Chondrocyte (in vitro differentiated cells): ENCODE results near the gene XXYLT1. TPM values are rescaled to one million over a fixed set of nuclear protein-coding genes. Genes with fewer than 3 reads are reported as not detected.

Source experiments
- DNase-seq: peaks from one replicate; pipeline ENCODE4 v3.0.0; 2021; ENCODE audit warnings: mixed read lengths, low spot score
- H3K27ac Mint-ChIP-seq: one replicate; pipeline ENCODE4 v1.8.0; 2021; ENCODE audit warnings: mild to moderate bottlenecking, moderate library complexity, mixed read lengths; ENCODE audit not compliant: unreplicated experiment
- H3K27me3 Mint-ChIP-seq: 2 replicates; pipeline ENCODE4 v1.8.0; 2021; ENCODE audit warnings: low read depth, mixed read lengths
- H3K36me3 Mint-ChIP-seq: 2 replicates; pipeline ENCODE4 v1.8.0; 2021; ENCODE audit warnings: low read depth, mixed read lengths
- H3K4me1 Mint-ChIP-seq: 2 replicates; pipeline ENCODE4 v1.8.0; 2021; ENCODE audit warnings: low read depth, mild to moderate bottlenecking, mixed read lengths
- H3K4me3 Mint-ChIP-seq: one replicate; pipeline ENCODE4 v1.8.0; 2021; ENCODE audit warnings: mild to moderate bottlenecking, moderate library complexity, mixed read lengths; ENCODE audit not compliant: unreplicated experiment
- H3K9me3 Mint-ChIP-seq: 2 replicates; pipeline ENCODE4 v1.8.0; 2021; ENCODE audit warnings: low read depth, mixed read lengths
- CTCF ChIP-seq: fragments of 200-600 bp; sonication (generic); IDR thresholded peaks from 2 replicates; pipeline ENCODE4 v1.5.0; 2021; ENCODE audit warnings: antibody characterized with exemption, mild to moderate bottlenecking, moderate library complexity
- total RNA-seq: library from RNA; stranded (reverse); gene quantifications from 3 replicates; pipeline ENCODE4 v1.2.1, GENCODE V29; 2021

The XXYLT1 gene
- total RNA-seq, 1 donor from 2014 or later = 32.7 TPM

- H3K4me1 Mint-ChIP-seq = peaks cover 42% of the 10 kb centered on the region
- no peaks in the 10 kb centered on the region for H3K36me3 Mint-ChIP-seq
- no peak for TF ChIP-seq CTCF
- peak overlapping the region; percentile 6 for H3K27ac Mint-ChIP-seq
- DNase-seq = peak; percentile 58
- H3K27me3 Mint-ChIP-seq = no peaks in the 10 kb centered on the region
- peaks cover 5% of the 10 kb centered on the region for H3K9me3 Mint-ChIP-seq
- H3K4me3 Mint-ChIP-seq = no peak overlapping the region
Measured at GRCh38 chr3:195101001-195101583, 169.9 kb downstream of the XXYLT1 start.

DNA sequence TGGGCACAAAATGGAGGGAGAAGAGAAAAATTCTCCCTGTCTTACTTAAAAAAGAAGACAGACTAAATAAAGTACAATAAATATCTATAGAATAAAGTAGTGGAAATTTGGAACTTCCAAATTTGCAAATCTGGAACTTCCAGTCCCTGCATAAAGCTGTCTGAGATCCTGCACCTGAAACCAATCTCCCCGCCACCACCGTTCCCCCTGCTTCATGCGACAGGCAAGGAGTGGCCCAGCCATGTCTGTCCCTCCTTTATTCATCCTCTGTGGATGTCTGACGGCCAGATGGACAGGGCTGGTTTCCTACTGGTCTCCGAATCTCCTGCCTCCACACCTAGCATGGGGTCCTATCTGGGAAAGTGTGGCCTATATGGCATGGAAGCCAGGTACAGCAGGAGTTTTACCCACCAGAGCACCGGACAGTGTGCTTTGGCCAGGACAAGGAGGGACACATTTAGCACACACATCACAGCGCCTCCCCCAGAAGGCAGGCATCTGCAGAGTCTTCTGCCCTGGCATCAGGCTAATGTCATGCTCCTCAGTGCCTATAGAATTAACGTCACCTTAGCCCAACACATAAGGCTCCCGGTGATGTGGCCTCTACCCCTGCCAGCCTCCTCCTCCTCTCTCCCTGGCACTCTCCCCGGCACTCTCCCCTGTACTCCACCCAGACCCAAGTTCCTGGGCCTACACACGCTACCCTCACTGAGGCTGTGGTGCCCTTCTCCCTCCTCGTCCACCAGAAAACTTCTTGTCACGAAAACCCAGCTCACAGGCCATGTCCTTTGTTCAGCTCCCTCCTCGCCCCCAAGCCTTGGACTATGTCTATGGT, 170.8 kb downstream of the XXYLT1 start:
- Mint-ChIP-seq H3K4me3 (no peak overlapping the region), H3K36me3 (no peaks in the 10 kb centered on the region), H3K27me3 (no peaks in the 10 kb centered on the region), H3K4me1 (peaks cover 33% of the 10 kb centered on the region), H3K9me3 (peaks cover 5% of the 10 kb centered on the region), H3K27ac (peak overlapping the region; percentile 58)
- TF ChIP-seq CTCF = no peak
- DNase-seq = peak; percentile 49

DNA sequence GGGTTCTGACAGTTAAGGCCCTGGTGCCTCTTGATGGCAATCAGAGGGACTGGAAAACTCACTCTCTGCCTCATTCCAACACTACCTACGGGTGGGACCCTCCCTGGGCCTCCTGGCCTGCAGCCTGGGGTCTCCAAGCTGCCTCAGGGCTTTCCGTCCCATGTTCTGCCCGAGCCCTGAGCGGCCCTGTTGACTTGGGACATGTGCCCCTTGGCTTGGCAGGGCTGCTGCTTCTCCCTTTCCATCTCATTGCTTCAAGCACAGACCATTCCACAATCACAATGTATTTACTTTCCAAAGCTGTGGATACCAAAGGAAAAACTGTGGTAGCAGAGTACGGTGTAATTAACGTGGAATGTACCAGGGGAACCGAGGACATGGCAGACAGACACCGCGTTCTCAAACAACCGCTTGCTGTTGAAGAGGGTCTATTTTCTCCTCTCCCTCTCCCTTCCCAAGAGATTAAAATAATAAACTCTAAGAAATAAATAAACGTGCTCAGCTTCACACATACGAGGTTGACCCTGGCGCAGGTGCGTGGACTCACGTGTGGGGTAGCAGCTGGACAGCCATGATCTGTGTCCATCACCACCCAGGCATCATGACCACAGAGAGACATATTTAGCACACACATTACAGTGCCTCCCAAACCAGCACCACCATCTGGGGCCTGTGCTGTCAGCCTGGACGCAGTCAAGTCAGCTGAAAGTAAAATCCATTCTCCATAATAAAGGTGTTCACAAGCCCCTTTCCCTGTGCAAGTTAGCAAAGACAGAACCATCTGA, 172.0 kb downstream of the XXYLT1 start:
- Mint-ChIP-seq H3K4me1 (peaks cover 38% of the 10 kb centered on the region), H3K9me3 (peaks cover 5% of the 10 kb centered on the region), H3K27ac (no peak overlapping the region), H3K27me3 (no peaks in the 10 kb centered on the region), H3K4me3 (no peak overlapping the region), H3K36me3 (no peaks in the 10 kb centered on the region)
- TF ChIP-seq CTCF = no peak
- DNase-seq = peak; percentile 49

DNA sequence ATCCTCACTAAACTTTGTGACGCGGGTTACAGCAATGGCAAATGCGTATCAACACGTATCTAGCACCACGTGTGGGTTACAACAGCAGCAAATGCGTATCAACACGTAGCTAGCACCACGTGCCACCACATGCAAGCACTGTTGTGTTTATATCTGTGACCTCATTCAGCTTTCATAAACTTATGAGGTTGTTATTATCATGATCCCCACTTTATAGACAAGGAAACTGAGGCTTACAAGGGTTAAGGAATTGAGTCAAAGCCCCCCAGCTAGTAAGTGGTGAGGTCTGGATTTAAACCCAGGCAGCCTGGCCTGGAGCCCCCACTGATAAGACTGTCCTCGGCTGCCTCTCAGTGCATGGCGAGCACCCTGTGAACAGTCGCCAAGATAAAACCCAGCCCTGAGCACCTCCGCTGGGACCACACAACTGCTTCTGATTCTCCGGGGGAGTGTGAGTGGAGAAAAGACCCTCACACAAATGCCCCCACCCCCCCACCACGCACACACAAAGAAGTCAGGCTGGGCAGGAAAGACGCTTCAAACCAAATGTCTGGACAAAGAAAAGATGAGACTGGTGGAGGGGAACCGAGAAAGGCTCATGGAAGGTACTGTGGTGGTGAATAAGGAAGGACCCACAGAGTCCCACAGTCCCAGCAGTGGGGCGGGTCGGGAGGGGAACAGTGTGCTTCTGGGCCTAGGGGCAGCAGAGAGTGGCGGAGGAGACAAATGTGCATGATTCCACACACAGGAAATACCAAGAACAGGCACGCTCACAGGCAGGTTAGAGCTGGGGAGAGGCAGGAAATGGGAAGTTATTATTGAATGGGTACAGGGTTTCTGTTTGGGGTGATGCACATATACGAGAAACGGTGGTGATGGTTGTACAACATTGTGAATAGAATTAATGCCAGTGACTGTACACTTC, 173.4 kb downstream of the XXYLT1 start:
- no peaks in the 10 kb centered on the region for H3K27me3 Mint-ChIP-seq
- no peak overlapping the region for H3K27ac Mint-ChIP-seq
- H3K4me1 Mint-ChIP-seq = peaks cover 29% of the 10 kb centered on the region
- TF ChIP-seq CTCF = no peak
- no peaks in the 10 kb centered on the region for H3K36me3 Mint-ChIP-seq
- DNase-seq = peak; percentile 15
- H3K4me3 Mint-ChIP-seq = no peak overlapping the region
- peaks cover 4% of the 10 kb centered on the region for H3K9me3 Mint-ChIP-seq
